ENCODE results near the gene SYAP1. TPM values are rescaled to one million over a fixed set of nuclear protein-coding genes. Genes with fewer than 3 reads are reported as not detected.

The SYAP1 gene
- total and polyA plus RNA-seq, 4 donors = 9.6 to 29.0 (median 21.3) TPM

GRCh38 chrX:16730450-16730849 is 11.0 kb downstream of the SYAP1 start:
- WGBS = 92% methylated on average over 1 of the region's 1 CpG
- Histone ChIP-seq H3K4me3 (ENCODE audit: low read depth in 1 of 3, low read length in 3 of 3) (no peak overlapping the region), H3K4me1 (ENCODE audit: control insufficient read depth in 4 of 4, insufficient read depth in 4 of 4, low read length in 3 of 4) (peaks cover 0 to 8% (median 4%) of the 10 kb centered on the region in 4 donors), H3K9me3 (ENCODE audit: control insufficient read depth in 4 of 4, low read length in 3 of 4) (no peaks in the 10 kb centered on the region), H3K27me3 (ENCODE audit: control insufficient read depth in 4 of 4, insufficient read depth in 4 of 4, low read length in 3 of 4) (no peaks in the 10 kb centered on the region), H3K36me3 (ENCODE audit: control insufficient read depth in 4 of 4, insufficient read depth in 3 of 4, low read depth in 1 of 4, low read length in 3 of 4) (no peaks in the 10 kb centered on the region), H3K27ac (ENCODE audit: low read depth in 1 of 2, low read length in 2 of 2) (no peak overlapping the region), H3K9ac (ENCODE audit: low read depth in 1 of 2, low read length in 2 of 2) (no peak overlapping the region)
- DNase-seq (ENCODE audit: low spot score) = no peak
- TF ChIP-seq NR2F2 (IDR thresholded peaks at IDR 0.05) = no peak
- no peak for TF ChIP-seq ATF3 (IDR thresholded peaks at IDR 0.05)
- no peak for TF ChIP-seq ZBTB33 (IDR thresholded peaks at IDR 0.05)
- TF ChIP-seq FOXA1 (IDR thresholded peaks at IDR 0.05) = no peak
- no peak for TF ChIP-seq HNF4A (conservative IDR thresholded peaks at IDR 0.05)
- TF ChIP-seq REST (IDR thresholded peaks at IDR 0.05) = no peak
- no peak for TF ChIP-seq GABPA (IDR thresholded peaks at IDR 0.05 in 1 of 2, conservative IDR thresholded peaks at IDR 0.05 in 1 of 2)
- no peak for TF ChIP-seq RAD21 (IDR thresholded peaks at IDR 0.05)
- no peak for TF ChIP-seq JUND (IDR thresholded peaks at IDR 0.05)
- no peak for TF ChIP-seq YY1 (IDR thresholded peaks at IDR 0.05)
- no peak for TF ChIP-seq EGR1 (IDR thresholded peaks at IDR 0.05; ENCODE audit: low read depth in 2 of 2)
- no peak for TF ChIP-seq SP1 (IDR thresholded peaks at IDR 0.05)
- no peak for TF ChIP-seq RXRA (IDR thresholded peaks at IDR 0.05)
- no peak for TF ChIP-seq TAF1 (conservative IDR thresholded peaks at IDR 0.05)

GRCh38 chrX:16733013-16733412 is 13.6 kb downstream of the SYAP1 start:
- Histone ChIP-seq H3K9ac (ENCODE audit: low read depth in 1 of 2, low read length in 2 of 2) (no peak overlapping the region), H3K9me3 (ENCODE audit: control insufficient read depth in 4 of 4, low read length in 3 of 4) (no peaks in the 10 kb centered on the region), H3K36me3 (ENCODE audit: control insufficient read depth in 4 of 4, insufficient read depth in 3 of 4, low read depth in 1 of 4, low read length in 3 of 4) (peaks cover 1 to 18% (median 9%) of the 10 kb centered on the region in 4 donors), H3K4me1 (ENCODE audit: control insufficient read depth in 4 of 4, insufficient read depth in 4 of 4, low read length in 3 of 4) (peaks cover 0 to 2% (median under 1%) of the 10 kb centered on the region in 4 donors), H3K27ac (ENCODE audit: low read depth in 1 of 2, low read length in 2 of 2) (no peak overlapping the region), H3K27me3 (ENCODE audit: control insufficient read depth in 4 of 4, insufficient read depth in 4 of 4, low read length in 3 of 4) (no peaks in the 10 kb centered on the region), H3K4me3 (ENCODE audit: low read depth in 1 of 3, low read length in 3 of 3) (no peak overlapping the region)
- TF ChIP-seq HNF4A (conservative IDR thresholded peaks at IDR 0.05) (no peak), TAF1 (conservative IDR thresholded peaks at IDR 0.05) (no peak), ATF3 (IDR thresholded peaks at IDR 0.05) (no peak), FOXA2 (IDR thresholded peaks at IDR 0.05) (no peak), JUND (IDR thresholded peaks at IDR 0.05) (no peak), RXRA (IDR thresholded peaks at IDR 0.05) (no peak), CTCF (IDR thresholded peaks at IDR 0.05; ENCODE audit: low read depth, low read length, missing input control) (no peak), SP1 (IDR thresholded peaks at IDR 0.05) (no peak), RAD21 (IDR thresholded peaks at IDR 0.05) (no peak), GABPA (IDR thresholded peaks at IDR 0.05 in 1 of 2, conservative IDR thresholded peaks at IDR 0.05 in 1 of 2) (no peak), ZBTB33 (IDR thresholded peaks at IDR 0.05) (no peak), YY1 (IDR thresholded peaks at IDR 0.05) (no peak), EGR1 (IDR thresholded peaks at IDR 0.05; ENCODE audit: low read depth in 2 of 2) (no peak), NR2F2 (IDR thresholded peaks at IDR 0.05) (no peak), FOXA1 (IDR thresholded peaks at IDR 0.05) (no peak)
- no peak for DNase-seq (ENCODE audit: low spot score)

Data from liver (tissue), 9 donors.